Measurements from ENCODE around the gene LRGUK.
"Not testable (repeated sequence)": the region's sequence is repeated elsewhere in the genome, so short reads cannot be mapped to it uniquely, and the experiment has no call there.

Gene LRGUK

DNA sequence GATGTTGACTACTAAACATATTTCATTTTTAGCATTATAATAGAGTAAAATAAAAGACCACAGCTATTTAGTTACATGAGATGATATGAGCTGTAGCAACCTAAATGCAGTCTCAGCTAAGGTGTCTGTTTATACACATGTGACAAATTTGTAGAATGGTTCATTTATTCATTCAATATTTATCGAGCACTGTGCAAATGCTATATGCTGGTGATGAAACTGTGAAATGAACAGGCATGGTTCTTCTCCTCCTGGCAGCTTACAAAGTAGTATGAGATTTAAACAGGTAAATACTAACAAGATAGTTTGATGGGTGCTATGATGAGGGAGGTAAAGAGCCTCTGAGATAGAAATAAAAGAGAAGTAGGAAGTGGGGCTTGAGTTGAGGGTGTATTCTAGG, 60.8 kb downstream of the LRGUK start:
- no peak for DNase-seq (ENCODE audit: low read depth)

DNA sequence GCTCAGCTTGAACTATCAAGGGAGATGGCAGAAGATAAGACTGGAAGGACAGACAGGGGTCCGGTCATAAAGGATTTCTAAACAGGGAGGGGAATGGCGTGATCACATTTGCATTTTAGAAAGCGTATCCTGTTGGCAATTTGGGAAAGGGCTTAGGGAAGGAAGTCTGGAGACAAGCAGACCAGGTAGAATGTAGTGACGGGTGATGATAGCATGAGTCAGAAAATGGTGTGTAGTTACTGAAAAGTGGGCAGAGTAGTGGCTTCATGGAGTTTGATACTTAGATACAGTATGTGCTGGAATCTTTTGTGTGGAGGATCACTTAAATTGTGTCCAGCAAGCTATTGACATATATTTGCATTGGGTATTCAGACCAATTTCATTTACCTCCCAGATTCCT, 61.2 kb downstream of the LRGUK start:
- no peak for DNase-seq (ENCODE audit: low read depth)

DNA sequence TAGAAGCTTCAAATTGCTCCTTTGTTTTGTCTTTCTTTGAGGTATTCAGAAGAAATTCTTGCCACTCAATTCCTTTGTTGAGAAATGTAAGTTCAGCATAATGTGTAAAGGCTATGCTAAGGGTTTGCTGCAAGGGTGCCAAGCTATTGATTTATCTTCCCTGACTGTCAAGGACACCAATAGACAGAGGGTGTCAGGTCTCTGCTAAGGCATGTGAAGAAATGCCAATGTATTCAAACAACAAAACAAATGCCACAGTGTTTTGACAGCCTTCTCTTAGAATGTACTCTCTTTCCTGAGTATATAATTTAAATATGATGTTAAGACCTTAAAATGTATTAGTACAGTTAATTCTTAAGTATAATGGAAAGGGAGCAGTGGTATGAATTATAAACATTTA, 62.4 kb downstream of the LRGUK start:
- no peak for DNase-seq (ENCODE audit: low read depth)

DNA sequence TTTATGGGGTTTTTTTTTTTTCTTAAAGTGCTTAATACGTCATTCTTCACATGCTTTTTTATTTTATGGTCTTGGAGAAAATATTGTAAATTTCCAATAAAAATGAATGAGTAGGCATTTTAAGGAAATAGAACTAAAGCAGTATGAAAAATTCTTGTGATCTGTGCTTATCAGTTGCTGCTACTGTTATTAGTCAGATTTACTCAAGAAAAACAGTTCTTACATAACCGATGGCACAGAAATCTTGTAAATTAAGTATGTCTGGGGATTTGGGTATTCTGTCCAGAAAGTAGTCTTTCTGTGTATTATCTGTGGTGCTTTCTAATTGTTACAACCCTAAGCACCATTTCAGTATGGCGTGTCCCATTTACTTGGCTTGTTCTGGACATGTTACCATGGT, 64.7 kb downstream of the LRGUK start:
- no peak for DNase-seq (ENCODE audit: low read depth)

DNA sequence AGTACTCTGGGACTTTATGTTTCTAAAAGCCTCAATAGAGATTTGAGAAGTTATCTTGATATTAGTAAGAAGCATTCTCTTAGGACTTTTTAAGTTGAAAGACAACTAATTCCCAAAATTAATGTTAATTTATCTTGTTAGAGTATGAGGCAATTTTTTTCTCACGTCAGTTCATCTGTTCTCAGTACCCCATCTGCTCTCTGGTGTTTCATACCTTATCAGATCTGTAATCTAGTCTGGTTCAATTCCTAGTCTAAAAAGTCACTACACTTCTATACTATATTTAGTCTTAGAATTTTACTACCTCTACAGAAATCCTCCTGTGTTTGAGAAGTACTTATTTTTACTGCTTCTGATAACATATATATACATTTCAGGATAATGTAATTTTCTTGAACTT, 66.1 kb downstream of the LRGUK start:
- no peak for DNase-seq (ENCODE audit: low read depth)

DNA sequence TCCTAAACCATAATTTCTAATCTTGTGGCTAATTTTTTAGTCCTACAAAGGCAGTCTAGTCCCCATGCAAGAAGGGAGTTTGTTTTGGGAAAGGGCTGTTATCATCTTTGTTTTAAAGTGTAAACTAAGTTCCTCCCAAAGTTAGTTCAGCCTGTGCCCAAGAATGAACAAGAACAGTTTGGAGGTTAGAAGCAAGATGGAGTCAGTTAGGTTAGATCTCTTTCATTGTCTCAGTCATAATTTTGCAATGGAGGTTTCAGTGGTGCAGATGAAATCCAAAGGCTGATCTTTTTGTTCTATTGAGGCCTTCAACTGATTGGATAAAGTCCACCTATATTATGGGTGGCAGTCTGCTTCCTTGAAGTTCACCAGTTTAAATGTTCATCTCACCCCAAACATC, 68.1 kb downstream of the LRGUK start:
- DNase-seq (ENCODE audit: low read depth) = no peak

DNA sequence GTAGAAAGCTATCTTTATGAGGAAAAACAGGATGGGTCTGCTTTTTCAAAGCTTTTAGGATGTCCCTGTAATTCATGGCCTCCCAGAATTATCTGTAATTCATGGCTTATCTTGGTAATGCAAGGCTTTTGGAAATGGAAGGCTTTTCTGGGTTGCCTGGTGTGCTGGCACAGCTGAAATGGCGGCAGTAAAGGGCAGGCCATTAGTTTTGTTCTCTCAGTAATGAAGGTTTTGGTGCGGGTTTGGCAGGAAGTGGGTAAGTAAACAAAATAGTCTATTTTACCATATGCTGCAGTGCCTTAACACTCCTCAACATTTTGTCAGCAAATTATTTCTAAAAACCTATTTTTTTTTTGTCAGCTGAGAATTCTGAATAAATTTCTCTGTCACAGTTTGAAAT, 69.3 kb downstream of the LRGUK start:
- no peak for DNase-seq (ENCODE audit: low read depth)

DNA sequence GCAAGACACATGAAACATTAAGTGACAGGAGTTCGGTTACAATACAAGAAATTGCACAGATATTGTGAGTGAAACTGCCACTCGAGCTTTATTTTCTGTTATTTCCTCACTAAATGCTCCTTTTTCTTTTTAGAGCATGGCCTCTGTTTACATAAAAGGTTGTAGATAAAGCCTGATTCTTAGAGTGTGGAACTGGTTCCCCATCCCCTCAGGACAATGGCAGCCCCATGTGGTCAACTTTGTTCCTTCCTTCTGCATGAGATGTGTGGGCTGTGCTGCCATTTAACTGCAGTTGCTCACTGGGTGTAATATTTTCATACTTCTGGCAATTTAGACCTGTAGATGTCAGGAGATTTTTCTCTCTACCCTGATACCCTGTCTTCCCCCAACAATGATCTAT, 70.2 kb downstream of the LRGUK start:
- DNase-seq (ENCODE audit: low read depth) = no peak

DNA sequence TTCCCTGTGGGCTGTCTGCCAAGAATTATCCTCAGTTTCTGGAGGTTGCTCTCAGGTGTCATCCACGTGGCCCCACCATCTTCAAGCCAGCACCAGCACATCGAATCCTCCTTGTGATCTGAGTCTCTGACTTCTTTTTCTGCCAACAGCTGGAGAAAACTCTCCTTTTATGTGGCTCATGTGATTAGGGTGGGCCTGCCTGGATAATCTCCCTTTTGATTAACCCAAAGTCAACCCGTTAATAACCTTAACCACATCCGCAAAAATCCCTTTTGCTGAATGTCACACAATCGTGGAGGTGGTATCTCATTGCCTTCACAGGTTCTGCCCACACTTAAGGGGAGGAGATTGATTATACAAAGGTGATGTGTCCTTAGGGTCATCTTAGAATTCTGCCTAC, 73.8 kb downstream of the LRGUK start:
- no peak for DNase-seq (ENCODE audit: low read depth)

DNA sequence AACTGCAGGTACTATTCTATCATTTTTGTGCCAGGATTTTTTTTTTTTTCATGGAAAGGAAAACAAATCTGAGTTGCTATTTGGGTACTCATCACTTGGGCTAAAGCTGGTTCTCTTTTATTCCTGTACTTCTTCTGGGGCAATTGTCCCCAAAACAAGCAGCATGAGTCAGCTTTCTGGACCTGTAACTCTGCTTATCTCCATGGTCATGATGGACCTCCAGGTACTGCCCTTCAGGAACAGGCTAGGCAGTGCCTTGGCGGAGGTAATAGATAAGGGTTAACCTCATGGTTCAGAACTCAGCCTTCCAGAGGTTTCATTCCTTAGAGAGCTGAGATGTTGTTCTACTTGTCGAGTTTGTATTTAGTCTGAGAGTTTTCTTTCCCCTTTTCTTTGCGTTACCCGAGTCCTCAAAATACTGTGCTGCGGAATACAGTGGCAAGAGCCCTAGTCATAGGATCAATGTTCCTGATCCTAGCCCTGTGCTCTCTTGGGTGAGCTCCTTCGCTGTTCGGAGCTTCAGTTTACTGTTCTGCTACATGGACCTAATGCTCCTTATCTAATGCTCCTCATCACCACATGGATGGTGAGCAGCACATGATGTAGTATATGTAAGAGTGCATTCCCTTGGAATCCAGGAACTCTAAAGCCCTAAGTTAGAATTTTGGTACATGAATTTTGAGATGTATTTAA, 74.6 kb downstream of the LRGUK start:
- DNase-seq (ENCODE audit: low read depth) = no peak

DNA sequence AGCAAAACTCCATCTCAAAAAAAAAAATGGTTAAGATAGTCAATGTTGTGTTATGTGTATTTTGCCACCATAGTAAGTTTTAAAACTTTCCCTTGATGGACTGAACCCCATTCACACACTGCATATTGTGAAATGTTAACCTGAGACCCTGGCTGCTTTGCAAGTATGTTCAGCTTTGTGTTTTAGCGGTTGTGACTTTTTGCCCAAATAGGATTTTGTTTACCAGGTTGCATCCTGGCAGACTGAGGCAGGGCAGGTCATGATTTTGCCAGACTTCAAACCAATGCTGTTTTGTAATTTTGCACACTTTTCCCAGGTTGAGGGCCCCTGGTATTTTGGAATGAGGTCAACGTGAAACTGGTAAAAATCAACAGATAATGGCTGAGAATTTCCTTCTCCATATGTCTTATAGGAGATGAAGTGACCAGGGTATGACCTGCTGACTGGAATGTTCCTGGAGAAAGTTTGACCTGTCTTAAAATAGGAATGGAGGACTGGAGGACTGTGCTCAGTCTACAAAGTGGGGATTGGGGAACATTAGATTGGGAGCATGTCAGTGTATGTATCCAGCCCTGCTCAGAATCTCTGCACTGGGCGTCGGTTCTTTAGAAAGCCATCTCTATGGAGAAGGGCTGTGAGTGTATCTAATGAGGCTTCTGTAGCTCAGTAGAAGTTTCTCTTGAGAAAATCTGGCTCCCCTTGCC, 76.2 kb downstream of the LRGUK start:
- DNase-seq (ENCODE audit: low read depth) = no peak

DNA sequence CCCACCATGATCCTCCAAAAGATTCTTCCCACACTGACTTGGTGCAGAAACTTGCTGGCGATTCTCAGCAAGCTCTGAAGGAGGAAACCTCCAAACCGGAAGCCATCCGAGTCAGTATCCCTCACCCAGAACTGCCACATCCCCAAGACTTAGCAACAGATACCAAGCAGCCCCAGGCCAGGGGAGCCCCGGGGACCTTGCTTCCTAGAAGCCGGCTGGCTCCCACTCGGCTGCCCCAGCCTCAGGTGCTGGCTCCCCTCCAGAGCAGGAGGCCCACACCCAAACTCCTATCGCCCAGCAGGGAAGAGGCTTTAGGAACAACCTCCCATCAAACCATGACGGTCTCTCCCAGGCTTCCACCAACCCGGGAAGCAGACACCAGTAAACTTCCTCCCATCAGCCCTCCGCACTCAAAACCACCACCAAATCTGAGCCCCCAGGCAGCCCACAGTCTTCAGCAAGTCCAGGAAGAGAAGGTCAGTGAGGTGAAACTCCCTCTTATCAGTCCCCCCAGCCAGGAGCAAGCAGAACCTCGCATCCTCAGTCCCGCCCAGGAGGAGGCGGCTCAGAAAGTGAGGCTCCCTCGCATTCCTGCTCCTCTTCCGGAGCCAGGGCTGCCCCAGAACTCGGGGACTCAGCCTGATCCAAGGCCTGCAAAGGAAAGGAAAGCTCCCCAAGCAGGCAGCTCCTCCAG, 82.3 kb downstream of the LRGUK start:
- no peak for DNase-seq (ENCODE audit: low read depth)

DNA sequence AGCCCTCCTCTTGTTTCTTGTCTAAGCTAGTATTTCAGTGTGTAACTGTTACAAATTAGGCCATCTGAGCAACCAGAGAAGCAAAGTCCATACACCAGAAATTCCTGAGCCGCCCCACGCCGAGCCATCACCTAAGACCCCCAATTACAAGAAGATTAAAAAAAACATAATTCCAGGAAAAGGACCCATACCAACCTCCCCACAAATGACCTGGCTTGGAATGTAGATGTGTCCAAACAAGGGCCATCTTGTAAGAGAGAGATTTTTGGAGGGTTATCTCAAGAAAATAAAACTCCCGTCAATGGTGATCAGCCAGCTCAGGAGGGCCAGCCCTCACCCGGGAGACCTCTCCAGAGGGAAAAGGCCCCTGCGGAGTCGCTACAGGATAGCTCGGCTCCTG, 83.1 kb downstream of the LRGUK start:
- DNase-seq (ENCODE audit: low read depth) = no peak

DNA sequence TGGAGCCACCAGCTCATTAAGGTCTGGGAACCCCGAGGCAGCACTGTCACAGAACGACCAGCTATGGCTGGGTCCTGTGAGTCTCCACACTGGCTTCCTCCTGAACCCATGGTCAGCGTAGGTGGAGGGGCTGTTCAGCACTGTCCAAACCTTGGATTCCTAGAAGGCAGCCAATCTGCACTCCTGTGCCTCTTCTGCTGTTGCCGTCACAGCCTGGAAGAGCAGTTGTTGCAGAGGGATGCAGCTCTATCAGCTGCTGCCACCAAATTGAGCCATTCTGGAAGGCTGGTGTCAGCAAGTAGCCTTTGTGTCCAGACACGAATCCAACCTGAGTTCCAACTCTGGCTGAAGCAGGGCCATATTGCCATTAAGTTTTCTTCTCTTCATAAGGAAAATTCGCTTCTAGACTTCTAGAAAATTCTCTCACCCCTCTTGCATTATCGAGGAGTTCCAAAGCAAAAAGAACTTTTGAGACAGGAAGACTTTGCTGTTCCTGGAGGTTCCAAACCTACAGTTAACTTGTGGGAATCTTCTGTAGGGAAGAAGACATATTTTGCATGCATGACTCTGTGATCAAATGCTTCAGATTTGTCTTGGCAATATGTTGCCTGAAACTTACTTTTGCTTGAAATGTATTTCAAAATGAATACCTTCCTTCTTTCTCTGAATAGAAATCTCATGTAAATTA, 84.0 kb downstream of the LRGUK start:
- DNase-seq (ENCODE audit: low read depth) = no peak

DNA sequence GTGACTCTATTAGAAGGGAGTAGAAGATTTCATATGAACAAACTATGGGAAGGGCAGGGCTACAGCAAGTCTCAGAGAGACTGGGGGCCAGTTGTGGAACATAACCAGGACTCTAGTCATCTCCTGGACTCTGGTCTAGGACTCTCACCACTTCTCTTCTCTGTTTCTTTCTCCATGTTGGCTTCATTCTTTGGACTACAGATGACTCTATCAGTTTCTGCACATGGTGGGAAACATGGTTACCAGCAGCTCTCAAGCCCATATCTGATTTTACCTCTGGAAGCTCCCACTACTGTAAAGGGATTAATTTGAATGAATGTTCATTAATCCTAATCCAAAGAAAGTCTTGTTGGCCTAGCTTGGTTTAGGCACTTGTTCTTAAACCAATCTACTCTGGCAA, 84.7 kb downstream of the LRGUK start:
- DNase-seq (ENCODE audit: low read depth) = no peak

DNA sequence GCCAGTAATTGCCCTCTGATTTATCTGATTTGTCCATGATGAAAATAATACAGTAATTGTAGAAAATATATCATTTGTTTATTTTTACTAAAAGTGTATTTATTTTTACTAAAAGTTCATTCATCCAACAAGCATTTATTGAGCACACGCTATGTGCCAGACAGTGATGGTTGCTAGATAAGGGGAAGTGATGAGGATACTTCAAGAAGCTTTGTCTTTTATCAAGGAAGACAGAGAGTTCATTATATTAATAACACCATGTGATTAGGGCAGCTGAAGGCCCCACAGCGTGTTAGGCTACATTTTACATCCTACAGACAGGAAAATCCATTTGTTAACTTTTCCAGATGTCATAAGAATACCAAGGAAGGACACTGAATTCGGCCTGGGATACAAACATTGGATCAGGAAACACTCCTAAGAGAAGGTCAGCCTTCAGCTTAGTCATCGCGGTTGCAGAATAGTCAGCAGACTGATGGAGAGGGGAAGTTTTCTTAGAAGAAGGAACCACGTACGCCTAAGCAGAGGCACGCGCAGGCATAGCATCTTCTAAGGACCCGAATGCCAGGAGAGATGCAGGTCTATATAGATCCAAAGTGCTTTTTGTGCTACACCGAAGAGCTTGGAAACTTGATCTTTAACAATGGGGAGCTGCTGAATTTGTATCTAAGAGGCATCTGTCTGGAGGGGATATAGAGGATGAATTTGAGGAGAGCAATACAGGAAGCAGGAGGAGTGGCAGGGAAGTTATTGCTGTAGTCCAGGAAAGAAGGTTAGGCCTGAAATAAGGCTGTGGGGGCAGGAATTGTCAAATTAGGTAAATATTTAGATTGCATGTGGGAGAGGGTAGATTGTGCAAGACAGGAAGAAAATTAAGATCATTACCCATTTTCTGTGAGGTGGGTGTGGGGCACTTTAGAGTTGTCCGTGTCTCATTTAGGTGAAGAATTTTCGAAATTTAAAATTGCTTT, 85.7 kb downstream of the LRGUK start:
- peak; percentile 21 for DNase-seq (ENCODE audit: low read depth)

DNA sequence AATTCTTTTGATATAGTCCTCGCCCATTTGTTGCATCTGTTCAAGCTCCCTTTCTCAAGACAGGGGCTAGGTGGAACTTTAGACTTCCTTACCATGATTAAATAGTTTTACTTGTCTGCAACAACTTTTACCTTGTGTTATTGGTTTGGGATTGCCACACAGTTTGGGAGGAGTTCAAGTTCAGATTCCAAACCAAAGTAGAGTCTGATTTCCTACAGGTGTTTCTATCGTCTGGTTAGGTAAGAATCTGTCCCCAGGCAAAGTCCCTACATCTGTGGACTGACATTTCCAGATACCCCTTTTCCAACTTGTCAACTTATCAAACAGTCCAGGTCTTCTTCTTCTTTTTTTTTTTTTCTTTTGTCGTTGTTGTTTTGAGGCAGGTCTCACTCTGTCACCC, 93.1 kb downstream of the LRGUK start:
- DNase-seq (ENCODE audit: low read depth) = no peak

DNA sequence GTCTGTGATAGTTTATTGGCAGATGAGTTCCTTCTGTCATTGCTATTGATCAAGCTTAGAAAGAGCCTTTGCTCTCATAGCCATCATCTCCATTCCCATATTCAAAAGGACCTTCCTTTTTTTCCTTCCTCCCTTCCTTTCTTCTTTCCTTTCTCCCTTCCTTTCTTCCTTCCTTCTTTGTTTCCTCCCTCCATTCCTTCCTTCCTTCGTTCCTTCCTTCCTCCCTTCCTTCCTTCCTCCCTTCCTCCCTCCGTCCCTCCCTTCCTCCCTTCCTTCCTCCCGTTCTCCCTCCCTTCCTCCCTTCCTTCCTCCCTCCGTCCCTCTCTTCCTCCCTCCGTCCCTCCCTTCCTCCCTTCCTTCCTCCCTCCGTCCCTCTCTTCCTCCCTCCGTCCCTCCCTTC, 104.2 kb downstream of the LRGUK start:
- DNase-seq (ENCODE audit: low read depth) = not testable (repeated sequence)

DNA sequence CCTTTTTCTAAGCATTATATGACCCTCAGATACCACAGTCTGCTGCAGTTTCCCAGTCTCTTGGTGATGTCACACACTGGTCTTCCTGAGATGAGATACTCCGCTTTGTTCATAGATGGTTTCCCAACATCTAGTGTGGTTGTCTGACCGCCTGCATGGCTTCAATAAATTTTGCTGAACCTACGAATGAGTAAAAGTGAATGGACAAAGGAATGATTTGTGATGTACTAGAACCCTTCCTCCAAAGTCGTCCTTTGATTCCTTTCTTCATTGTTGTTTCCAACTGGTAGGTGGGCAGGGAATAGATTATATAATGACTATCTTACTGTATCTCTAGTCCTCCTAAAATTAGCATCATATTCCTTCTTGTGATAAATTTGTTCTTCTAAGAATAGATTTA, 107.1 kb downstream of the LRGUK start:
- no peak for DNase-seq (ENCODE audit: low read depth)

DNA sequence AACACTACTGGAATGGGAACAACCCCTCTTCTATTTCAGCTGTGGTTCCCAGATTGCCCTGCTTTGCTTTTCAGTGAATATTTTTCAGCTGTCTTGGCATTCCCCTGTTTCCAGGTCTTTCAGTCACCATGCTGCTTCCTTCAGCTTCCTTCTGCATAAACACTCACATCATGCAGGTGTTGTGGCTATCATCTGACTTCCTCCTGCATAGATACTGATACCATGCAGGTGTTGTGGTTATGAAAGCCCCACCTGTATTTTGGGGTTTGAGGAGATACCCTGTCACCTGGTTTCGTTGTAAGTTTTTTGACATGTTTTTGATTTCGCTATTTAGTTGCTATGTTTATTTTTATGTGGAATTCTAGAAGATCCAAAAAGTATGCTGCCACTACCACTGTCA, 118.1 kb downstream of the LRGUK start:
- no peak for DNase-seq (ENCODE audit: low read depth)

DNA sequence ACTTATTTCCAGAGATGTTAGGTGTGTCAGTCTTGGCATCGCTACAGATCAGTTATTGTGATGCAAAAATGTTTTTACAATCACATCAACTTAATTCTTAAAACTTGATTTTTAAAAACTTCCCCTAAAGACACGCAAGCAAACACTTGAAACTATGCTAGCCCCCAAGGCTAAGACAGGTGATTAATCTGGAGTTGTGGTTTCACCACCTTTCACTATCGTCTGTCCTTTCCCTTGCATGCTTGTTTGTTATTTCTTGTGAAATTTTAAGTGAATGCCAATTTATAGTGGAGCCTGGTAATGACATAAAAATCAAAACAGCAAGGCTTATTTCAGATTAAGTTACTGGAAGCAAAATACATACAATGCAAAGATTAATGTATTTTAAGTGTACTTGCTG, 119.2 kb downstream of the LRGUK start:
- no peak for DNase-seq (ENCODE audit: low read depth)

DNA sequence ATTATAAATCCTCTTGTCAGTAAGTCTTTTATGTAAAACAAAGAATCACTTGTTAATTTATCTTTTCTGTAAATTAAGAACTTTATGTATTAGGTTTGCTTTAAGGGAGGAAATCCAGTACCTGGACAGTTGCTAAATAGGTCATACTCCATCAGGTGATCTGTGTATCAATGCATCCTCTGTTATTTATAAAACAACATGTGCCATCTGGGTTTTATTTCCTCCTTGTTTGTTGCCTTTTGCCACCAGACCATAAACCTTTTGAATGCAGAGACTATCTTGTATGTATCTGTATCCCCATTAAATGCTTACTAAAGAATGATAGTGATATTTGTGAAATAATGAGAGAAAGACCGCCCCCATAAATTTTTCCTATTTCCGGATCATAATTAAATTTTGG, 119.6 kb downstream of the LRGUK start:
- DNase-seq (ENCODE audit: low read depth) = no peak

All from EH (cell line).